HG02571 (cell line): ENCODE measurements around the gene PTPRD.

Experiments
- ATAC-seq: cut with Tn5 transposase; IDR thresholded peaks from one replicate; pipeline ENCODE4 v1.9.1; 2021; ENCODE audit warnings: mild to moderate bottlenecking, moderate library complexity; ENCODE audit not compliant: unreplicated experiment

PTPRD gene

DNA sequence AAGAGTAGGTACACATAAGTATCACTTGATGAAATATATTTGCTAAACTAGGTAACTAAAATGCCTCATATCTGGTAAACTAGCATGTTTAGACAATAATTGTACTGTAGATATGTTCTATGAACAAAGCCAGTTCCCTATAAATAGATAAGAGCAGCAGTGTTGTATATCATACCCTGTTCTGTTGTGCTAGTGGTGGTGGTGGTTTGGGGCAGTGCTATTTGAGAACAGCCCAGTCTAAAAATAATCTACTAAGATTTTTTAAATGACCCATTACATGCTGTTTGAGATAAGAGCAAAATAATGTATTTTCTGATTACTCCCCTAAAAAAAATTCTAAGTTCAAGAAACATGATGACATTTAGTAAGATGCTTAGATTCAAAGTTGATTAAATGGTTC is 1984.0 kb downstream of the PTPRD start:
- ATAC-seq, result no peak

DNA sequence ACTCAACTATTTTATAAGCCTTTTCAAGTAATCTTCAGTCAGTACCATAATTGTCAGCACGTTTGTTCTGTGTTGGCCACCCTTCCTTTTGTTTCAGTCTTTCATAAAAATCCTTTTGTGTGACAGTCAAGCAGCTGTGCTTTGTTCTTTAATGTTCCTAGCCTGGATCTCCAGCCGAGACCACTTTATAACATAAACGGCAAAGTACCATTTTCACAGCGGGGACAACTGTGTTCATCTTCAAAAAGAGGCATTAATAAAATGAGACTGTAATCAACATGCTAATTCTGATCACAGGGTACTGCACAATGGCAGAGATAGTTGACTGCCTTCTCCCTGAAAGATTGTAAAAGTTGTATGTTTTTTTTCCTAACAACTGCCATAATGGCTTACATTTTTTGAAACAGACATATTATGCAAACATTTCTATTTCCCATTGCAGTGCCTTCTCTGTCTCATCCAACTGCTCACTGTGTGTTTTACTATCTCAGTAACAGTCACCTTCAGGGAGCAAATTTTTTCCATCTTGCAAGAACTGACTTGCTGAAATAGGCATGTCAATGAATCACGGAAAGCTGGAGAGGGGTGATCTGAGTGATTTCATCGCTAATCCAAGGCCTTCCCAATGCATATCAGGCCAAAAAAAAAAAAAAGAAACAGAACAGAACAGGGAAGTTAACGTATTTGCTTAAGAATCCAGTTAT is 1984.7 kb downstream of the PTPRD start:
- no peak for ATAC-seq

DNA sequence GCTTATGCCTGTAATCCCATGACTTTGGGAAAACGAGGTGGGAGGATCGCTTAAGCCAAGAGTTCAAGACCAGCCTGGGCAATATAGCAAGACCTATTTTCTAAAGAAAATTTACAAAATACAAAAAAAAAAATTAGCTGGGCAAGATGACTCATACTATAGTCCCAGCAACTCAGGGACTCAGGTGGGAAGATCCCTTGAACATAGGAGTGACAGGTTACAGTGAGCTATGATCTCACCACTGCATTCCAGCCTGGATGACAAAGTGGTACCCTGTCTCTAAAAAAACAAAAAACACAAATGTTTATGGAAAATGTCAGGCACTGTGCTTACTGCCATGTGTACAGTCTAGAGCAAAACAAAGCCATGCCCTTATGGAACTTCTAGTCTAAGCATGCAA is 1989.9 kb downstream of the PTPRD start:
- no peak for ATAC-seq

DNA sequence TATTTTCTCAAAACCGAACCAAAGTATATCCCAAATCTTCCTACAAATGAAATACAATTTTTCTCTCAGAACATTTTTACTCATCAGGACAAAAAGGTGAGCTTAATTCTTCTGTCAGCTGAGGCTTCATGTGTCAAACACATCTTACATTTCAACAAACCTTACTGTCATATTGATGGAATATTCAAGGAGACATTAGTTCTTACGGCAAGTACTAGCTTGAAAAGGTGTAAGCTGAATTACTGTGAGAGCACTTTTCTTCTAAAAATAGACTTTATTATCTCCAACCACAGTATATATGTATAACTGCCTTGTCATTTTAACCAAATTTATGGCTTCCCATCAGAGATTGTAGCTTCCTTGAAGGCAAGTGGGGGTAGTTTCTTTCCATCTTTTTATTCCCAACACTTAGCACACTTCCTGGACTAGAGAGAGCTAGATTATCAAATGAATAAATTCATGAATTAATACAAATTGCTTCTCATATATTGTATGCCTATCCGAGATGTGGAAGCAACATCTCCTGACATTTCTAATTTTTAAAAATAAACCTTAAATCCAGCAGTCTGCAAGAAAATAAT is 1990.5 kb downstream of the PTPRD start:
- ATAC-seq, result no peak

DNA sequence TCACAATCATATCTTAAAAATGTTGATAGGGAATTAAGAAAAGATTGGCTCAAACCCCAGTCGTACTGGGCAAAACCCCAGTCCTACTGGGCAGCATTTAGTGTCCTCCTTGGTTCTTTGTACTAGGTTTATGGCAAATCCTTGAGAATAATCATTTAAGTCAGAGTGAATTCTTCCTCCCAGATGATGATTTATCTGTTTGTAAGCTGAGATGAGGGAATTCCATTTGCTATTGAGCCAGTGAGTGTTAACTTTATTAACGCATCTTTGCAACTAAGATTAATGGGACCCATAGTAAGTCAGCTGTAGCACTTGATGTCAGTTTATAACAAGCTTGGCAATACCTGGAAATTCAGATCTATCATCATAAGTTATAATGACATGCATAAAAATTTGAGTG is 1991.4 kb downstream of the PTPRD start:
- ATAC-seq, result no peak

DNA sequence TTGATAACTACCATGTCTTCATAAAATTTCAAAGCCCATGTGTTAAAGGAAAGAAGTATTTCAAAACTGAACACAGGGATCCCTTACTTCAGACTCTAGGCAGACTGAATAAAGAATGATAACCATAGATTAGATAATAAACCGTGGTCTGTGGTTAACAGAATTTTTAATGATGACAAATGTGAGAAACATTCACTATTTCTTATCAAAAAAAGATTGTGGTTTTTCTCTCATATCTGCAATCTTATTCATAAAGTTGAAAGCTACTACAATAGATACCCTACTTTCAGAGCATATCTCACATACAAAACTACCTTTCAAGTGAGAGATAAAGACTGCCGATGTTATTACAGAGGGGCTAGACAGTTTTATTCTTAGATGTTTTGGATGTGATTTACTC is 1996.4 kb downstream of the PTPRD start:
- ATAC-seq, result no peak

DNA sequence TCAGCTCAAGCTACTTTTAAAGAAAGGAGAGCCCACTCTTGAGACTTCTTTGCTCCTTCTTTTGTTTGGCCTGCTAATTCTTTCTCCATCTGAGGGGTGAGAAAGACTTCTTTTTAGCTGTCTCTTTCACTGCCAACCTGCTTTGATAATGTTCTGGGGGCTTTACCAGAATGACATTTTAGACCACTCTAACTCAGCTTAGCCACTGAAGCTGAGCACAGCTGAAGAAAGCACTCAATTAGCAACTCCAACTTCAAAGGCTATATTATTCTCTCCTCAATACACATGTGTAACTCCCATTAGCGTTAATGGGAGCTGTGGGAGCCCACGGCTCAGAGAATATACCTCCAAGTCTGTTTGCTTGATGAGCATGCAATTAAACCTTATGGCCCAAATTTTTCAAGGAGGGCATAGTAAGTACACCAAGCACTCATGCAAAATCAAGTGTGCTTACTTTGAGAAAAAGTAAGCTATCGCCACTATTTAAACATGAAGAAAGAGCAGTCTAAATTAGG is 1997.8 kb downstream of the PTPRD start:
- ATAC-seq, result no peak

DNA sequence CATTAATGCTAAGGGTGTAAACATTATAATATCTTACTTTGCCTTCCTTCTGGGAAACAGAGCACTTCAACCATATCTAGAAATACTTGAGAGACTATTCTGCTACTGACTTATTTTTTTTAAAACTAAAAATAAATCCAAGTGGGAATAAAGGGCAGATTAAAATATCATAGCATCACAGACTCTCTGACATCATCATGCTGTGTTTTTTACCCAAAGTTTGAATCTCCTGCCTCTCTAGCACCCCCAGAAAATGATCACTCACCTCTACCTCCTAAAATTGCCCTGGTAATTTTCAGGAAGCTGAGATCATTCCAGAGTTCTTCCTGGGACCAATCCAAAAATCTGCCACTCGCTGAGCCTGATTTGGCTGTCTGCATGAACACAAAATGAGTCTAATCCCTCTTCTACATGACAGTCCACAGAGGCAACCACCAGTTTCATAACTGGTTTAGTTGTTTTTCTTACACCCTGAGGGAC is 1999.4 kb downstream of the PTPRD start:
- no peak for ATAC-seq

DNA sequence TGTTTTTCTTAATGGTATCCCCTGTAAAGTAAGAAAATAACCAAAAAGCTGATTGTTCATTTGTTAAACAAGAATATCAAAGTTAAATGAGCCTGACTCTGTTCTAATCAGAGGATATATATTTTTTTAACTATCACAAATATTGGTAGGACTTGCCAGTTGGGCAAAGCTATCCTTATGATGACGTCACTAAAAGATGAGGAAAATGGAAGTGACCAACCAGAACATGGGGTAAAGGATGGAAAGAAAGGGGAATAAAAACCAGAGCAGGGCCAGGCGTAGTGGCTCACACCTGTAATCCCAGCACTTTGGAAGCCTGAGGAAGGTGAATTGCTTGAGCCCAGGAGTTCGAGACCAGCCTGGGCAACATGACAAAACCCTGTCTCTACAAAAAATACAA is 2001.6 kb downstream of the PTPRD start:
- ATAC-seq, result no peak

DNA sequence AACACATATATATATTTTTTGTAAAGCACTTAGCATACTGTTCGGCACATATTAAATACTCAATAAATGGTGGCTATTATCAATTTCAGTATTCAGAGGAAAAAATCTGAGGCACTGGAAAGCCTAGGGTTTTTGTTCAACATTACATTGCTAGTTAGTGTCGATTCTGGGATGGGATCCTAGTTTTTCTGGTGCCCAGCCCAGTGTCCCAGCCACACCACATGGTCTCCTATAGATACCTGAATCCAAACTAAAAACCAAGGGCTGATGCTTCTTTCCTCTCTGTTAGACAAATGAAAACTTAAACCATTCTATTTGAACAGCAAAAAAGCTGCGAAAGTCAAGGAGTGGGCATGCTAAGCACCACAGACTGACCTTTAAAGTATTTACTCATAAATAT is 2002.5 kb downstream of the PTPRD start:
- no peak for ATAC-seq

DNA sequence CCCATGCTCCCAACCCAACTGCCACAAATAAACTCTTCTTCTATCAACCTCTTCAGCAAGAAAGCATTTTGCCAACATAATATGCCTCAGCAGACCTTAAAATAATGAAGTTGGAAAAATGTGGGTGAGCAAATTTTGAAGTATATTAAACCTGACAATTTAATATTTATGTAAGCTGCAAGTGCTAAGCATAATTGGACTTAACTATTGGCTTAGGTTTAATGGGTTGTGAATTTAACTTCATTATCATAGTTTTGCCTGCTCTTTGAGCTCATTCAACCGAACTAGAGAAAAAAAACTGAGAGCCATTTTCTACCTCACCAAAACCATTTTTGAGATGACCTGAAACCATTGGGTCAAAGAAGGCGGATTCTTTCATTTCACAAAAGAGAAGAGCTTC is 2007.7 kb downstream of the PTPRD start:
- no peak for ATAC-seq

DNA sequence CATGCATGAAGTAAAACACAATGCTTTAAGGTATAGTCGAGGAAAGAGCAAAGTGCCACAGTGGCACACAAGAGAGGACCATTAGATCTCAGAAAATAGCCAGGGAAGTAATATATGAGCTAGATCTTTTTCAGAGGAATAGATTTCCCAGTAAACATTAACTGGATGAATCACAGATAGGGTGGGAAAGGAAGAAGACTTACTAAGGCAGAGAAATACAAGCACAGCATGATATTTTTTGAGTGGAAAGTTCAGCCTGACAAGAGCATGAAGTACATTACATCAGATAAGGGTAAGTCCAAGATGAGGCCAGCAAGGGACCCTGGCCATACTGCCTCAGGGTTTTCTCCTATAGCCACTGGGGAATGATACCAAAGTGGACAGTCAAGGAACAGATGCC is 2008.6 kb downstream of the PTPRD start:
- ATAC-seq, result no peak

DNA sequence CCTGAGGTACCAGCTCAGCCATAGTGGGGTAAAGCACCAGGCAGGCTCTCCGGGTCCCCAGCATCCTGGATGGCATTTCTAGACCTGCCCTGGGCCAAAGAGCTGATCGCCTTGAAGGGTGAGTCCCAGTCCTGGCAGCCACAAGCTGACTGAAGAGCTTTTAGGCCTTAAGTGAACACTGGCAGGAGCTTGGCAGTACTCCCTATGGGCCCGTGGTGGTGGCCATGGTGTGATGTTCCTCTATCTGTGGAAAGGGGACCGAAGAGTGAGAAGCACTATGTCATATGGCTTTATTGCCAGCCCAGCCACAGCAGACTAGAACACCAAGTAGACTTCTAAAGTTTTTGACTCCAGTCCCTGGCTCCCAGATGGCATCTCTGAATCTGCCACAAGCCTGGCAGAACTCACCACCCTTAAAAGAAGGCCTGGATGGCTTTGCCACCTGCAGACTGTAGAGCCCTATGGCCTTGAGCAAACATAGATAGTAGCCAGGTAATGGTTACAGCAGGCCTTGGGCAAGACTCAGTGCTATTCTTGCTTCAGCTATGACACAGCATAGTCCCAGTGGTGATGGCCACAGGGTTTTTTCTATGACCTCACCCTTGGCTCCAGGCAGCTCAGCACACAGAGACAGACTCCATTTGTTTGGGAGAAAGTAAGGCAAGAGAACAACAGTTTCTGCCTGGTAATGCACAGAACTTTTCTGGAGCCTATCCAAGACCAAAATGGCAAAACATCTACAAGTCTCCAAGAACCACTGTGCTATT is 2011.7 kb downstream of the PTPRD start:
- ATAC-seq, result no peak

DNA sequence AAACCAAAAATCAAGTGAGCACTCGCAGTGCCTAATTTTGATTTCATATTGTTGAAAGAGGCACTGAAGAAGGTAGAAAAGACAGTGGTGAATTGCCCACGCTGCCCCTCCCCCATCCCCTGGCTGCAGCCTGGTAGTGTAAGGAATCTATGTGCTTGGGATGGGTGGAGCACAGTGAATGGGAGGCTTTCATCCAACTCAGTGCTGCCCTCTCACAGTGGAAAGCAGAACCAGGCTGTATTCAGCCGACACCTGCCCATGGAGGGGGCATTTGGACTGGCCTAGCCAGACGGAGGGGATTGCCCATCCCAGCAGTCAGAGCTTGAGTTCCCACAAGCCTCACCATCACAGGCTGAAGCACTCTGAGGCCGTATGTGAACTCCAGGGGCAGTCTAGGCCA is 2012.9 kb downstream of the PTPRD start:
- ATAC-seq, result no peak

DNA sequence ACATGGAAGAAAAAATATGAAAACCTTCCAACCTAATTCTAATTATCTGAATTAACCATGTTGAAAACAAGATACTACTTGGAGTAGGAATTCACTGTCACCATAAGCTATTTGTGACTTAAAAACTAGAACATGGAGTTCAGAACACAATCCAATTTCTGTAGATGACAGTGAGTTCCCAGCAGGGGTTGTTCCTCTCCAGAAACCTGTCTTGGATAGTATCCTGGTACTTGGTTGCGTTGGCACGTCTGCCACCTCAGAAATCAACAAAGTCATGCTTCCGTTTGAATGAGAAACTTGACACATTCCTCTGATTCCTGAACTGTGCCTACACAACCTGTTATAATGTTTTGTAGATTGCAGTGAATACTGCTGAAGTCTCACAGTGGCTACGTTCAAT is 2023.3 kb downstream of the PTPRD start:
- no peak for ATAC-seq

DNA sequence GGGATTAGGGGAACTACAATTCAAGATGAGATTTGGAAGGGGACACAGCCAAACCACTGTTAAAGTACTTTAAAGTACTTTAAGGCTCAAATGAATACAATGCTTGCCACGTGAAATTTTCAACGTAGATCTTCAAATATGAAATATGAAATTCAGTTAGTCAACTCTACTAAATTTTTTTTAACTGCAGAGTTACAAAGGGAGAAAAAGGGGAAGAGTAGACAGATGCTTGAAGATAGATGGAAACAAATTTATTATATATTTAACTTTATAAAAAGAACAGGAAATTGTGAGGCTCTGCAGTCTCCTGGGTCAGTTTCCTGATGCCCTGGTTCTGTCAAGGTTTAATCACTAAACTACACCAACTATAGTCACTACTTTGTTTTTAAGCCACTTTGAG is 2027.8 kb downstream of the PTPRD start:
- ATAC-seq, result no peak

DNA sequence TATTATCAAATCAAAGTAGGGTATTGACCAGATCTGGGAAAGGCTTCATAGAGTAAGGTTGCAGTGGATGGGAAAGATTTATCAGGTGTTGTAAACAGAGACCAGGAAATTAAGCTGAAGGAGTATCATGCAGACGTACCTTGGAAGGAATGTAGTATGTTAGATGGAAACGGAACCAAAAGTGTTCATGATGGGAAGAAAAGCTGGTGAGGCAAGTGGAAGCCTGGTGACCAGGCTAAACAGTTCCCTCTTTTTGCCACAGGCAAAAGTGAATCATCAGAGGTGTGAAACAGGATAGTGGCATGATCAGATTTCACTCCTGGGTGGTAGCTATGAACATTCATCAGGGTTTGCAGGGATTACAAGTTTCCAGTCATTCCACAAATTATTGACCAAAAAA is 2033.1 kb downstream of the PTPRD start:
- ATAC-seq, result no peak

DNA sequence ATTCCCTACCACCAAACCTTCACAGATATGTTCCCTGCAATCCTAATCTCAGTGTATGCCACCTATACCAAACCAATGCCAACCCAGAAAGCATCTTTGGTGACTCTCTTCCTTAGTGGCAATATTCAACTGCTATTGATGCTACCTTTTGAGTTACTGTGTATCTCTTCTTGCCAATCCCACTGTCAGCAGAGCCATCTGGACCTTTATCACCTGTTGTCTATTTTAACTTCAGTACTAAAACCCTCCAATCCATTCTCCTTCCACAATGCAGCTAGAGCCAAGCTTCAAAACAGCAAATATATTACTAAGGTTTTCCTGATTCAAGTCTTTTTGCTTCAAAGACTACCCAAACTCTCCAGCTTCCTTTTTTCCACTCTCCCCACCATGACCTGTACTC is 2036.1 kb downstream of the PTPRD start:
- no peak for ATAC-seq

DNA sequence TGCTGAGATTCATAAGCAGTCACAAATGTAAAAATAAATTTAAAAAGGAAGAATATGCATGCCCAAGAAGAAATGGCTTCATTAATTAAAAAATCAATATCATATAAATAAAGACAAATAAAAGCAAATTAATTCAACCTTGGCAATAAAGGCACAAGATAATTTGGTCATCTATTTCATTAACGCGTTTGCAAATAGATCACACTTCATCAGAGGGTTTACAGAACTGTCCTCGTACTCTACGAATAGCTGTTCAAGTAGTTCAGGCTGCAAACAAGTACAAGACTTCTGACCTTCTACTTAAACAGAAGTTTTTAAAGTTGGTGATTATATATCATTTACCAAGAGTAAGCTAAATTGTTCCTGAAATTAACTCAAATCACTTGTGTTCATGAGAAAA is 2038.0 kb downstream of the PTPRD start:
- no peak for ATAC-seq

DNA sequence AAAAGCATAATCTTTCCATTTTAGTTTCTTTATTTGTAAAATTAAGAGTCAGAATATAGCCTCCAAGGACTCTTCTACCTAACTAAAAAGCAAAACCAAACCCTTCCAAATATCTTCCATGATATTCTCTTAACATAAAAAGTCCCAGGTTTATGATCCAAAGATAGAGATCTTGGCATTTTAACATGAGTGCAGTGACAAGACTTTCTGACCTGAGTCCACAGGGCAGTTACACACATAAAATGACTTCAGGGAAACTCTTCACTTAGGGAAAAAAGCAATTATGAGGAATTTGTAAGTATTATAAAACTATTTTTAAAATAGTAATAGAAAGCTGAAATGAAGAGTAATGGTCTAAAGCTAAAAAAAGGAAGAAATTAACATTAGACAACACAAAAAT is 2040.6 kb downstream of the PTPRD start:
- no peak for ATAC-seq

DNA sequence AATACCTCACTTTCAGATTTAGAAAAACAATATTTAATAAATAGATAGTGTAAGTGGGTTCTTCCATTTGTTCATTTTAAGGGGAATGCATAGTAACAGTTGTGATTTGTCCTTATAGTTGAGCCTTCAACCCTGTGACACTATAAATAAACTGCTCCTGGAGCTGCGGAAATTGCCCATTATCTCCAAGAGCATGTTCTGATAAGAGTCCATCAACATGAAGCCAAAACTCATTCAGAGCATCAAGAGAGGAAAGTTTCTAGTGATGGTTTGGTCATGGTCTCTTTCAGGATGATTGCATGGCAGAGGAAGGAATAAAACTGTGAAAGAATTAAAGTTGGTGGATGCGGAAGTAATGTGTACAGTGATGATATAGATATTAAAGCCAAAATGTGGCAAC is 2041.2 kb downstream of the PTPRD start:
- no peak for ATAC-seq

DNA sequence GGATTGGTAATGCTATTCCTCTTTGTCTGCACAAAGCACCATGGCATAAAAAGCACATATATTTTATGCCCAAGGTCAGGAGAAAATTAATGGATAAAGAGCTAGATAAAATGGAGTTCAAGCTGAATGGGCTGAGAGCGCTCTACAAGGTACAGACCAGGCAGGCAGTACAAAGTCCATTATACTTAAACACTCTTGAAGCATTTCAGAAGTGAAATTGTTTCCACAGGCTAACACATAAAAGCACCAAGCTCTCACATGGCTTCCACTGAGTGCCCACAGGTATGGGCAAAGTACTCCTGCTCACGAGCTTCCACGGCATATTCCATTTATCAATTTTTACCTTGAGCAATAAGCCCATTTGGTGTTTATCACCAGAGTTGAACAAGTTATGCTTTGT is 2042.0 kb downstream of the PTPRD start:
- no peak for ATAC-seq
